ENCODE measurements around the gene SUMO2. TPM values are rescaled to one million over a fixed set of nuclear protein-coding genes. Genes with fewer than 3 reads are reported as not detected.

SUMO2 gene
- total and polyA plus RNA-seq, 10 of the 15 experiments (the other 5 are each of a cell fraction or from before 2014, with no cell fraction given), result 163 to 803 (median 555) TPM

- TF ChIP-seq ZBTB40 (IDR thresholded peaks at IDR 0.05; ENCODE audit: borderline replicate concordance) (no peak; the same call in 1 of the 2 replicates), ZNF592 (IDR thresholded peaks at IDR 0.05) (peak; percentile 90), TBL1XR1 (IDR thresholded peaks at IDR 0.05; ENCODE audit: low read depth, low read length) (no peak; the same call in 1 of the 2 replicates), ZNF687 (IDR thresholded peaks at IDR 0.05) (peak; percentile 95), NR2C1 (IDR thresholded peaks at IDR 0.05) (no peak), NRF1 (conservative IDR thresholded peaks at IDR 0.05; ENCODE audit: low read depth, low read length) (0 out of 2 replicates have a peak, but pooled peaks have one; percentile 27), ZNF217 (IDR thresholded peaks at IDR 0.05) (peak; percentile 87), RFX5 (IDR thresholded peaks at IDR 0.05; ENCODE audit: low read depth, low read length) (no peak), GABPA (IDR thresholded peaks at IDR 0.05; ENCODE audit: low read depth) (peak; percentile 76; the same call in 1 of the 2 replicates), CHD4 (IDR thresholded peaks at IDR 0.05) (no peak), RBBP5 (conservative IDR thresholded peaks at IDR 0.05) (no peak), ZBED1 (IDR thresholded peaks at IDR 0.05; ENCODE audit: borderline replicate concordance) (no peak), YY1 (IDR thresholded peaks at IDR 0.05; ENCODE audit: low read depth, low read length) (peak; percentile 86), NFIC (IDR thresholded peaks at IDR 0.05; ENCODE audit: low read depth, low read length) (no peak), RB1 (IDR thresholded peaks at IDR 0.05; ENCODE audit: borderline replicate concordance) (peak; percentile 95)
These were observed 51.3 kb downstream of the SUMO2 start, which contains the start of gene NT5C (continued) for GRCh38 chr17:75131278-75132017.
